ENCODE data around the gene UBR1.
"Not testable (repeated sequence)": the region's sequence is repeated elsewhere in the genome, so short reads cannot be mapped to it uniquely, and the experiment has no call there.

- not testable (repeated sequence) for TF ChIP-seq CTCF, POLR2A (IDR thresholded peaks at IDR 0.05)
These were observed 156.9 kb downstream of the UBR1 start for GRCh38 chr15:42948898-42949297.
